Pons (tissue), 1 donor: ENCODE data around the gene NXPE4.
"Not testable (repeated sequence)": the region's sequence is repeated elsewhere in the genome, so short reads cannot be mapped to it uniquely, and the experiment has no call there.

Experiments
- DNase-seq: peaks from one replicate; pipeline ENCODE4 v3.0.0-alpha.2; 2016; ENCODE audit warnings: low spot score

NXPE4 gene

DNA sequence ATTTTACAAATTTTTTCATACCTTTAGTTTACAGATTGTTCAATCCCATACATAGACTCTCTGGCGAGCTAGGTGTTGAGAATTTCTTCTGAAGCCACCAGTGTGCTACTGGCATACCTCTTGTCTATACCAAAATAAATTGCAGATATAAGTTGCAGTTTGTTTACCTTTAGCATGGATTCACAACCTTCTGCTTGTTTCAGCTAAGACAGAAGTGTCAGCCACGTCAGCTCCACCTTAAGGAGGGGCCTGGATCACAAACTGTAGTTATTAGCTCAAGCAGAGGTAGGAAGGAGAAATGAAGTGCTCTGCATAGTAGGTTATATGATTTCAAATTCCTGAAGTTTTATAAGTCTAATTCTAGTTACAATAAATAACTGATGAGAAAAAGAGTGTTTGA is at the start of gene NXPE4:
TSS of gene NXPE4 (minus strand) at position 216 of the 400 bp plus-strand sequence. CDS start 1,027 bp downstream, outside the sequence.
- no peak for DNase-seq

DNA sequence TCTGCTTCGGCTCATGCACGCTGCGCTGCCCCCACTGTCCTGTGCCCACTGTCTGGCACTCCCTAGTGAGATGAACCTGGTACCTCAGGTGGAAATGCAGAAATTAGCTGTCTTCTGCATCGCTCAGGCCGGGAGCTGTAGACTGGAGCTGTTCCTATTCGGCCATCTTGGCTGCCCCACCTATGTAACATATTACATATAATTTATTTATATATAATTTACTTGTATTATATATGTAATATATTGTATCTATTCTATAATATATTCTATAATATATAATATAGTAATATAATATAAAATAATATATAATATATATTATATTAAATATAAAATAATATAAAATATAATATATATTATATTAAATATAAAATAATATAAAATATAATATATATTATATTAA is 43.9 kb upstream of the NXPE4 start:
- DNase-seq, result not testable (repeated sequence)

DNA sequence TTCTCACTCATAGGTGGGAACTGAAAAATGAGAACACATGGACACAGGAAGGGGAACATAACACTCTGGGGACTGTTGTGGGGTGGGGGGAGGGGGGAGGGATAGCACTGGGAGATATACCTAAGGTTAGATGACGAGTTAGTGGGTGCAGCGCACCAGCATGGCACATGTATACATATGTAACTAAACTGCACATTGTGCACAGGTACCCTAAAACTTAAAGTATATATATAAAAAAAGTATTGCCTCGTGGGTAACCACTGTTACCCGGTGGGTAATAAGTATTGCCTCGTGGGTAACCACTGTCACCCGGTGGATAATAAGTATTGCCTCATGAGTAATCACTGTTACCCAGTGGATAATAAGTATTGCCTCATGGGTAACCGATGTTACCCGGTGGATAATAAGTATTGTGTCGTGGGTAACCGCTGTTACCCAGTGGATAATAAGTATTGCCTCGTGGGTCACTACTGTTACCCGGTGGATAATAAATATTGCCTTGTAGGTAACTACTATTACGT is 35.9 kb upstream of the NXPE4 start:
- not testable (repeated sequence) for DNase-seq

DNA sequence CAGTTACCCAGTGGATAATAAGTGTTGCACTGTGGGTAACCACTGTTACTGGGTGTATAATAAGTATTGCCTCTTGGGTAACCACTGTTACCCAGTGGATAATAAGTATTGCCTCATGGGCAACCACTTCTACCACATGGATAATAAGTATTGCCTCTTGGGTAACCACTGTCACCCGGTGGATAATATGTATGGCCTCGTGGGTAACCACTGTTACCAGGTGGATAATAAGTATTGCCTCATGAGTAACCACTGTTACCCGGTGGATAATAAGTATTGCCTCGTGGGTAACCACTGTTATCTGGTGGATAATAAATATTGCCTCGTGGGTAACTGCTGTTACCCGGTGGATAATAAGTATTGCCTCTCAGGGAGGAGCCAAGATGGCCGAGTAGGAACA is 29.7 kb upstream of the NXPE4 start:
- no peak for DNase-seq

DNA sequence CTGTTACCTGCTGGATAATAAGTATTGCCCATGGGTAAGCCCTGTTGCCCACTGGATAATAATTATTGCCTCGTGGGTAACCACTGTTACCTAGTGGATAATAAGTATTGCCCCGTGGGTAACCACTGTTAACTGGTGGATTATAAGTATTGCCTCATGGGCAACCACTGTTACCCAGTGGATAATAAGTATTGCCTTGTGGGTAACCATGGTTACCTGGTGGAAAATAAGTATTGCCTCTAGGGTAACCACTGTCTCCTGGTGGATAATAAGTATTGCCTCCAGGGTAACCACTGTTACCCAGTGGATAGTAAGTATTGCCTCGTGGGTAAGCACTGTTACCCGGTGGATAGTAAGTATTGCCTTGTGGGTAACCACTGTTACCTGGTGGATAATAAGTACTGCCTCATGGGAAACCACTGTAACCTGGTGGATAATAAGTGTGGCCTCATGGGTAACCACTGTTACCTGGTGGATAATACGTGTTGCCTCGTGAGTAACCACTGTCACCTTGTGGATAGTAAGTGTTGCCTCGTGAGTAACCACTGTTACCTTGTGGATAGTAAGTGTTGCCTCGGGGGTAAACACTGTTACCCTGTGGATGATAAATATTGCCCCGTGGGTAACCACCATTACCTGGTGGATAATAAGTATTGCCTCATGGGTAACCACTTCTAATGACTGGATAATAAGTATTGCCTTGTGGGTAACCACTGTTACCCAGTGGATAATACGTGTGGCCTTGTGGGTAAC is 29.0 kb upstream of the NXPE4 start:
- no peak for DNase-seq

DNA sequence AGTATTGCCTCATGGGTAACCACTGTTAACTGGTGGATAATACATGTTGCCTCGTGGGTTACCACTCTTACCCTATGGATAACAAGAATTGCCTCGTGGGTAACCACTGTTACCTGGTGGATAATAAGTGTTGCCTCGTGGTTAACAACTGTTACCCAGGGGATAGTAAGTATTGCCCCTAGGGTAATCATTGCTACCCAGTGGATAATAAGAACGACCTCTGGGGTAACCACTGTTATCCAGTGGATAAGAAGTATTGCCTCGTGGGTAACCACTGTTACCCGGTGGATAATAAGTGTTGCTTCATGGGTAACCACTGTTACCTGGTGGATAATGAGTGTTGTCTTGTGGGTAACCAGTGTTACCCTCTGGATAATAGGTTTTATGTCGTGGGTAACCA is 28.1 kb upstream of the NXPE4 start:
- no peak for DNase-seq

DNA sequence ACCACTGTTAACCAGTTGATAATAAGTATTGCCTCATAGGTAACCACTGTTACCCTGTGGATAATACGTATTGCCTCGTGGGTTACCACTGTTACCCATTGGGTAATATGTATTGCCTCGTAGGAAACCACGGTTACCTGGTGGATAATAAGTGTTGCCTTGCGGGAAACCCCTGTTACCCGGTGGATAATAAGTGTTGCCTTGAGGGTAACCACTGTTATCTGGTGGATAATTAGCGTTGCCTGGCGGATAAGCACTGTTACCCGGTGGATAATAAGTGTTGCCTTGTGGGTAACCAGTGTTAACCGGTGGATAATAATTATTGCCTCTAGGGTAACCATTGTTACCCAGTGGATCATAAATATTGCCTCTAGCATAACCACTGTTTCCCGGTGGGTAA is 27.3 kb upstream of the NXPE4 start:
- DNase-seq, result no peak

DNA sequence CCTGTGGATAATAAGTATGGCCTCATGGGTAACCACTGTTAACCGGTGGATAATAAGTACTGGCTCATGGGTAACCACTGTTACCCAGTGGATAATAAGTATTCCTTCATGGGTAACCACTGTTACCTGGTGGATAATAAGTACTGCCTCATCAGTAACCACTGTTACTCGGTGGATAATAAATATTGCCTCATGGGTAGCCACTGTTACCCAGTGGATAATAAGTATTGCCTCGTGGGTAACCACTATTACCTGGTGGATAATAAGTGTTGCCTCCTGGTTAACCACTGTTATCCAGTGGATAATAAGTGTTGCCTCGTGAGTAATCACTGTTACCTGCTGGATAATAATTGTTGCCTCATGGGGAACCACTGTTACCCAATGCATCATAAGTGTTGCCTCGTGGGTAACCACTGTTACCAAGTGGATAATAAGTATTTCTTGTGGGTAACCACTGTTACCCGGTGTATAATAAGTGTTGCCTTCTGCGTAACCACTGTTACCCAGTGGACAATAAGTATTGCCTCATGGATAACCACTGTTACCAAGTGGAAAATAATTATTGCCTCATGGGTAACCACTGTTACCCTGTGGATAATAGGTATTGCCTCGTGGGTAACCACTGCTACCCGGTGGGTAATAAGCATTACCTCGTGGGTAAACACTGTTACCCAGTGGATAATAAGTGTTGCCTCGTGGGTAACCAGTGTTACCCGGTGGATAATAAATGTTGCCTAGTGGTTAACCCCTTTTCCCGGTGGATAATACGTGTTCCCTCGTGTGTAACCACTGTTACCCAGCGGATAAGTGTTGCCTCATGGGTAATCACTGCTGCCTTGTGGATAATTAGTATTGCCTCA is 26.6 kb upstream of the NXPE4 start:
- DNase-seq, result no peak

DNA sequence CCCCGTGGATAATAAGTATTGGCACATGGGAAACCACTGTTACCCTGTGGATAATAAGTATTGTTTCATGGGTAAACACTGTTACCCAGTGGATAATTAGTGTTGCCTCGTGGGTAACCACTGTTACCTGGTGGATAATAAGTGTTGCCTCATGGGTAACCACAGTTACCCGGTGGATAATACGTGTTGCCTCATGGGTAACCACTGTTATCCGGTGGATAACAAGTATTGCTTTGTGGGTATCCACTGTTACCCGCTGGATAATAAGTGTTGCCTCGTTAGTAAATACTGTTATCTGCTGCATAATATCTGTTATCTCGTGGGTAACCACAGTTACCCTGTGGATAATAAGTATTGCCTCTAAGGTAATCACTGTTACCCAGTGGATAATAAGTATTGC is 25.5 kb upstream of the NXPE4 start:
- no peak for DNase-seq

DNA sequence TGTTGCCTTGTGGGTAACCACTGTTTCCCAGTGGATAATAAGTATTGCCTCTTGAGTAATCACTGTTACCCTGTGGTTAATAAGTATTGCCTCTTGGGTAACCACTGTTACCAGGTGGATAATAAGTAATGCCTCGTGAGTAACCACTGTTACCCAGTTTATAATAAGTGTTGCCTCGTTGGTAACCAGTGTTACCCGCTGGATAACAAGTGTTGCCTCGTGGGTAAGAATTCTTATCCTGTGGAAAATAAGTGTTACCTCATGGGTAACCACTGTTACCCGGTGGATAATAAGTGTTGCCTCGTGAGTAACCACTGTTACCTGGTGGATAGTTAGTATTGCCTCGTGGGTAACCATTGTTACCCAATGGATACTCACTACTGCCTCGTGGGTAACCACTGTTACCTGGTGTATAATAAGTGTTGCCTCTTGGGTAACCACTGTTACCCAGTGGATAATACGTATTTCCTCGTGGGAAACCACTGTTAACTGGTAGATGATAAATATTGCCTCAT is 24.1 kb upstream of the NXPE4 start:
- no peak for DNase-seq

DNA sequence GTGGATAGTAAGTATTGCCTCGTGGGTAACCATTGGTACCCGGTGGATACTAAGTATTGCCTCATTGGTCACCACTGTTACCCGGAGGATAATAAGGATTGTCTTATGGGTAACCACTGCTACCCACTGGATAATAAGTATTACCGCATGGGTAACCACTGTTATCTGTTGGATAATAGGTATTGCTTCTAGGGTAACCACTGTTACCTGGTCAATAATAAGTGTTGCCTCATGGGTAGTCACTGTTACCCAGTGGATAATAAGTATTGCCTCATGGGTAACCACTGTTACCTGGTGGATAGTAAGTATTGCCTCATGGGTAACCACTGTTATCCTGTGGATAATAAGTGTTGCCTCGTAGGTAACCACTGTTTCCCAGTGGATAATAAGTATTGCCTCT is 22.6 kb upstream of the NXPE4 start:
- DNase-seq, result no peak

DNA sequence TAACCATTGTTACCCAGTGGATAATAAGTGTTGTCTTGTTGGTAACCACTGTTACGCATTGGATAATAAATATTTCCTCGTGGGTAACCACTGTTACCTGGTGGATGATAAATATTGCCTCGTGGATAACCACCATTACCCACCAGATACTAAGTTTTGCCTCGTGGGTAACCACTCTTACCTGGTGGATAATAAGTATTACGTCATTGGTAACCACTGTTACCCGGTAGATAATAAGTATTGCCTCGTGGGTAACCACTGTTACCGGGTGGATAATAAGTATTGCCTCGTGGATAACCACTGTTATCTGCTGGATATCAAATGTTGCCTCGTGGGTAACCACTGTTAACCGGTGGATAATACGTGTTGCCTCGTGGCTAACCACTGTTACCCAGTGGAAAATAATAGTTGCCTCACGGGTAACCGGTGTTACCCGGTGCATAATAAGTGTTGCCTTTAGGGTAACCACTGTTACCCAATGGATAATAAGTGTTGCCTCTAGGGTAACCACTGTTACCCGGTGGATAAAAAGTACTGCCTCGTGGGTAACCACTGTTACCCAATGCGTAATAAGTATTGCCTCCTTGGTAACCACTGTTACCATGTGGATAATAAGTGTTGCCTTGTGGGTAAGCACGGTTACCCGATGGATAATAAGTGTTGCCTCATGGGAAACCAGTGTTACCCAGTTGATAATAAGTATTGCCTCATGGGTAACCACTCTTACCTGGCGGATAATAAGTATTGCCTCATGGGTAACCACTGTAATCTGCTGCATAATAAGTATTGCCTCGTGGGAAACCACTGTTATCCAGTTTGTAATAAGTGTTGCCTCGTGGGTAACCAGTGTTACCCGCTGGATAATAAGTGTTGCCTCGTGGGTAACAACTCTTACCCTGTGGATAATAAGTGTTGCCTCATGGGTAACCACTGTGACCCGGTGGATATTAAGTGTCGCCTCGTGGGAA is 21.9 kb upstream of the NXPE4 start:
- no peak for DNase-seq

DNA sequence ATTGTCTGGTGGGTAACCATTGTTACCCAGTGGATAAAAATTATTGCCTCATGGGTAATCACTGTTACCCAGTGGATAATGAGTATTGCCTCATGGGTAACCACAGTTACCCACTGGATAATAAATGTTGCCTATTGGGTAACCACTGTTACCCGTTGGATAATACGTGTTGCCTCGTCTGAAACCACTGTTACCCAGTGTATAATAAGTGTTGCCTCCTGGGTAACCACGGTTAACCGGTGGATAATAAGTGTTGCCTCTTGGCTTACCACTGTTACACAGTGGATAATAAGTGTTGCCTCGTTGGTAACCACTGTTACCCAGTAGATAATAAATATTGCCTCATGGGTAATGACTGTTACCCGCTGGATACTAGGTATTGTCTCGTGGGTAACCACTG is 20.9 kb upstream of the NXPE4 start:
- no peak for DNase-seq

DNA sequence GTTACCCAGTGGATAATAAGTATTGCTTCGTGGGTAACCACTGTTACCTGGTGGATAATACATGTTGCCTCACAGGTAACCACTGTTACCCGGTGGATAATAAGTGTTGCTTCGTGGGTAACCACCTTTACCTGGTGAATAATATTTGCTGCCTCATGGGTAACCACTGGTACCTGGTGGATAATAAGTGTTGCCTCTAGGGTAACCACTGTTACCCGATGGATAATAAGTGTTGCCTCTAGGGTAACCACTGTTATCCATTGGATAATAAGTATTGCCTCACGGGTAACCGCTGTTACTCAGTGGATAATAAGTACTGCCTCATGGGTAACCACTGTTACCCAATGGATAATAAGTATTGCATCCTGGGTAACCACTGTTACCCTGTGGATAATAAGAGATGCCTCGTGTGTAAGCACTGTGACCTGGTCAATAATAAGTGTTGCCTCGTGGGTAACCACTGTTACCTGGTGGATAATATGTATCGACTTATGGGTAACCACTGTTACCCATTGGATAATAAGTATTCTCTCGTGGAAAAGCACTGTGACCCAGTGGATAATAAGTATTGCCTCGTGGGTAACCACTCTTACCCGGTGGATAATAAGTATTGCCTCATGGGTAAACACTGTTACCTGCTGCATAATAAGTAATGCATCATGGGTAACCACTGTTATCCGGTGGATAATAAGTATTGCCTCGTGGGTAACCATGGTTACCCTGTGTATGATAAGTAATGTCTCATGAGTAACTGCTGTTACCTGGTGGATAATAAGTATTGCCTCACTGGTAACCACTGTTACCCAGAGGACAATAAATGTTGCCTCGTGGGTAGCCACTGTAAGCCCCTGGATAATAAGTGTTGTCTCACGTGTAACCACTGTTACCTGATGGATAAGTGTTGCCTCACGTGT is 20.1 kb upstream of the NXPE4 start:
- DNase-seq, result no peak

DNA sequence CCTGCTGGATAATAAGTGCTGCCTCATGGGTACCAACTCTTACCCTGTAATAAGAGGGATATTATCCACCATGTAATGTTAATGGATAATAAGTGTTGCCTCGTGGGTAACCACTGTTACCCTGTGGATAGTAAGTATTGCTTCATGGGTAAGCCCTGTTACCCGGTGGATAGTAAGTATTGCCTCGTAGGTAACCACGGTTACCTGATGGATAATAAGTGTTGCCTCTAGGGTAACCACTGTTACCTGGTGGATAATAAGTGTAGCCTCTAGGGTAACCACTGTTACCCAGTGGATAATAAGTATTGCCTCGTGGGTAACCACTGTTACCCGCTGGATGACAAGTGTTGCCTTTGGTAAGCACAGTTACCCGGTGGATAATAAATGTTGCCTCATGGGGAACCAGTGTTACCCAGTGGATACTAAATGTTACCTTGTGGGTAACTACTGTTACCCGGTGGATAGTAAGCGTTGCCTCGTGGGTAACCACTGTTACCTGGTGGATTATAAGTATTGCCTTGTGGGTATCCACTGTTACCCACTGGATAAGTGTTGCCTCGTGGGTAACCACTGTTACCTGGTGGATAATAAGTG is 18.6 kb upstream of the NXPE4 start:
- DNase-seq, result no peak

DNA sequence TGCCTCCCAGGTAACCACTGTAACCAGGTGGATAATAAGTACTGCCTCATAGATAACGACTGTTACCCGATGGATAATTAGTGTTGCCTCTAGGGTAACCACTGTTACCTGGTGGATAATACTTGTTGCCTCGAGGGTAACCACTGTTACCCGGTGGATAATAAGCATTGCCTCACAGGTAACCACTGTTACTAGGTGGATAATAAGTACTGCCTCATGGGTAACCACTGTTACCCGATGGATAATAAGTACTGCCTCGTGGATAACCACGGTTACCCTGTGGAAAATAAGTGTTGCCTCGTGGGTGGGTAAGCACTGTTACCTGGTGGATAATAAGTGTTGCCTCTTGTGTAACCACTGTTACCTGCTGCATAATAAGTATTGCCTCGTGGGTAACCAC is 17.5 kb upstream of the NXPE4 start:
- not testable (repeated sequence) for DNase-seq

DNA sequence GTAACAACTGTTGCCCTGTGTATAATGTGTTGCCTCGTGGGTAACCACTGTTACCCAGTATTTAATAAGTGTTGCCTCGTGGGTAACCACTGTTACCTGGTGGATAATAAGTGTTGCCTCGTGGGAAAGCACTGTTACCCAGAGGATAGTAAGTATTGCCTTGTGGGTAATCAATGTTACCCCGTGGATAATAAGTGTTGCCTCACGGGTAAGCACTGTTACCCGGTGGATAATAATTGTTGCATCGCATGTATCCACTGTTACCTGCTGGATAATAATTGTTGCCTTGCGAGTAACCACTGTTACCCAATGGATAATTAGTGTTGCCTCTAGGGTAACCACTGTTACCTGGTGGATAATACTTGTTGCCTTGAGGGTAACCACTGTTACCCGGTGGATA is 17.1 kb upstream of the NXPE4 start:
- DNase-seq, result no peak

DNA sequence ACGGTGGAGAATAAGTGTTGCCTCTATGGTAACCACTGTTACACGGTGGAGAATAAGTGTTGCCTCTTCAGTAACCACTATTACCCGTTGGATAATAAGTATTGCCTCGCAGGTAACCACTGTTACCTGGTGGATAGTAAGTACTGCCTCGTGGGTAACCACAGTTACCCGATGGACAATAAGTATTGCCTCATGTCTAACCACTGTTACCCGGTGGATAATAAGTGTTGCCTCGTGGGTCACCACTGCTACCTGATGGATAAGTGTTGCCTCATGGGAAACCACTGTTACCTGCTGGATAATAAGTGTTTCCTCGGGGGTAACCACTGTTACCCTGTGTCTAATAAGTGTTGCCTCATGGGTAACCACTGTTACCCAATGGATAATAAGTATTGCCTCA is 16.6 kb upstream of the NXPE4 start:
- not testable (repeated sequence) for DNase-seq

DNA sequence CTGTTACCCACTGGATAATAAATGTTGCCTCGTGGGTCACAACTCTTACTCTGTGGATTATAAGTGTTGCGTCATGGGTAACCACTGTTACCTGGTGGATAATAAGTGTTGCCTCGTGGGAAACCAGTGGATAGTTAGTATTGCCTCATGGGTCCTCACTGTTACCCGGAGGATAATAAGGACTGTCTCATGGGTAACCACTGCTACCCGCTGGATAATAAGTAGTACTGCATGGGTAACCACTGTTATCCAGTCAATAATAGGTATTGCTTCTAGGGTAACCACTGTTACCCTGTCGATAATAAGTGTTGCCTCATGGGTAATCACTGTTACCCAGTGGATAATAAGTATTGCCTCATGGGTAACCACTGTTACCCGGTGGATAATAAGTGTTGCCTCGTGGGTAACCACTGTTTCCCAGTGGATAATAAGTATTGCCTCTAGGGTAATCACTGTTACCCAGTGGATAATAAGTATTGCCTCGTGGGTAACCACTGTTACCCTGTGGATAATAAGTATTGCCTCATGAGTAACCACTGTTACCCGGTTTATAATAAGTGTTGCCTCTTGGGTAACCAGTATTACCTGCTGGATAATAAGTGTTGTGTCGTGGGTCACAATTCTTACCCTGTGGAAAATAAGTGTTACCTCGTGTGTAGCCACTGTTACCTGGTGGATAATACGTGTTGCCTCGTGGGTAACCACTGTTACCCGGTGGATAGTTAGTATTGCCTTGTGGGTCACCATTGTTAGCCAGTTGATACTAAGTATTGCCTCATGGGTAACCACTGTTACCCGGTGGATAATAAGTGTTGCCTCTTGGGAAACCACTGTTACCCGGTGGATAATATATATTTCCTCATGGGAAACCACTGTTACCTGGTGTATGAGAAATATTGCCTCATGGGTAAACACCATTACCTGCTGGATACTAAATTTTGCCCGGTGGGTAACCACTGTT is 15.7 kb upstream of the NXPE4 start:
- no peak for DNase-seq
